ENCODE results near the gene MEI4. TPM values are rescaled to one million over a fixed set of nuclear protein-coding genes. Genes with fewer than 3 reads are reported as not detected.
"Not testable (repeated sequence)": the region's sequence is repeated elsewhere in the genome, so short reads cannot be mapped to it uniquely, and the experiment has no call there.

The MEI4 gene
- total and polyA plus RNA-seq, 2 of the 4 experiments (the other 2 are of a cell fraction), result not detected

- WGBS, 2 experiments (ENCODE audit: extremely low coverage in 2 of 2, insufficient read length in 1 of 2), result no CpG with 5 or more reads among the region's 1 CpG
- not testable (repeated sequence) for H3K4me3 ChIP-seq (ENCODE audit: insufficient read depth, low read depth, low read length); H4K91ac ChIP-seq (ENCODE audit: insufficient read depth, low read depth, low read length)
These were observed 2.2 kb downstream of the MEI4 start for GRCh38 chr6:77655035-77655434.

More at GRCh38 chr6:77655035-77655434, 2.2 kb downstream of the MEI4 start:
- H3K9me1 ChIP-seq (ENCODE audit: insufficient read depth, low read length); H3K36me3 ChIP-seq (ENCODE audit: control insufficient read depth, insufficient read depth, low read length); H4K20me1 ChIP-seq (ENCODE audit: insufficient read depth, low read length); CTCF ChIA-PET; H4K8ac ChIP-seq (ENCODE audit: low read depth in 2 of 2, low read length in 2 of 2); H3K18ac ChIP-seq (ENCODE audit: low read depth, low read length); H3K4ac ChIP-seq (ENCODE audit: low read depth, low read length); H2BK20ac ChIP-seq (ENCODE audit: low read depth, low read length); H2AK5ac ChIP-seq (ENCODE audit: low read depth, low read length); DNase-seq; H3K56ac ChIP-seq (ENCODE audit: extremely low read depth, insufficient read depth, low read length); H3K4me2 ChIP-seq (ENCODE audit: low read depth, low read length); BruUV-seq (replicated peaks); H3K9ac ChIP-seq (ENCODE audit: low read depth, low read length); intact Hi-C loops (cut with micrococcal nuclease); H2AK9ac ChIP-seq (replicated peaks; ENCODE audit: low read depth, low read length, poor library complexity); H4K5ac ChIP-seq (ENCODE audit: low read depth, low read length); H2BK15ac ChIP-seq (ENCODE audit: low read depth, low read length); H2BK5ac ChIP-seq (ENCODE audit: low read depth, low read length, poor library complexity, severe bottlenecking); H3K27ac ChIP-seq (ENCODE audit: insufficient read depth, low read length); H2BK120ac ChIP-seq (ENCODE audit: low read depth, low read length); H3K23ac ChIP-seq (ENCODE audit: low read depth, low read length); H3K9me3 ChIP-seq (ENCODE audit: control insufficient read depth, insufficient read depth, low read length); H3K4me1 ChIP-seq (ENCODE audit: control insufficient read depth, insufficient read depth, low read length); in situ Hi-C loops (cut with MboI; ENCODE audit: low sequenced_read_pairs); H3K27me3 ChIP-seq (ENCODE audit: control insufficient read depth, insufficient read depth, low read length); H3K14ac ChIP-seq (replicated peaks; ENCODE audit: low read depth, low read length); dilution Hi-C loops (cut with HindIII; ENCODE audit: low sequenced_read_pairs, unreplicated experiment); POLR2A ChIA-PET (ENCODE audit: unreplicated experiment); H2AFZ ChIP-seq (replicated peaks; ENCODE audit: low read length, poor library complexity); ATAC-seq (ENCODE audit: low read depth); H3K79me1 ChIP-seq (ENCODE audit: low read depth in 1 of 2, low read length in 2 of 2): not testable (repeated sequence)
